Heart right ventricle (tissue), 16 donors: ENCODE data around the gene FIP1L1. TPM values are rescaled to one million over a fixed set of nuclear protein-coding genes. Genes with fewer than 3 reads are reported as not detected.

Experiments
- ATAC-seq, 8 donors: fragments of 200-7000 bp; cut with Tn5 transposase; one replicate each; pipeline ENCODE4 v1.9.1; 2020; ENCODE audit warnings: mild to moderate bottlenecking in 8 of 8, moderate library complexity in 8 of 8, moderate number of reproducible peaks in 1 of 8
- DNase-seq, 2 donors: peaks; one replicate each; pipeline ENCODE4 v3.0.0-alpha.2; 2020
- H3K27ac ChIP-seq, 10 donors: fragments of 200-600 bp; sonication (generic) in 2 of 10; one replicate each; pipeline versions ENCODE4 v1.5.0 to v1.8.0; 2020 to 2022; ENCODE audit warnings: mild to moderate bottlenecking in 3 of 10
- H3K27me3 ChIP-seq, 7 donors: fragments of 200-600 bp; one replicate each; pipeline ENCODE4 v1.8.0; 2021 to 2022; ENCODE audit warnings: mild to moderate bottlenecking in 2 of 7
- H3K36me3 ChIP-seq, 9 donors: fragments of 200-600 bp; sonication (generic) in 1 of 9; one replicate each; pipeline versions ENCODE4 v1.5.0 to v1.8.0; 2020 to 2022; ENCODE audit warnings: mild to moderate bottlenecking in 2 of 9
- H3K4me1 ChIP-seq, 9 donors: fragments of 200-600 bp; sonication (generic) in 1 of 9; one replicate each; pipeline versions ENCODE4 v1.5.0 to v1.8.0; 2020 to 2022; ENCODE audit warnings: mild to moderate bottlenecking in 4 of 9
- H3K4me3 ChIP-seq, 10 donors: fragments of 200-600 bp; sonication (generic) in 2 of 10; one replicate each; pipeline versions ENCODE4 v1.5.0 to v1.8.0; 2020 to 2022; ENCODE audit warnings: mild to moderate bottlenecking in 7 of 10, moderate library complexity in 2 of 10
- H3K9me3 ChIP-seq, 11 donors: fragments of 200-600 bp in 10 of 11; sonication (generic) in 2 of 11; one replicate each; pipeline versions ENCODE4 v1.5.0 to v1.8.0; 2013 to 2022; ENCODE audit warnings: mild to moderate bottlenecking in 2 of 11, control low read depth in 1 of 11, moderate library complexity in 1 of 11
- CTCF ChIP-seq, 9 donors: fragments of 200-600 bp; sonication (generic) in 2 of 9; IDR thresholded peaks; one replicate each; pipeline versions ENCODE4 v1.5.0 to v1.8.0; 2021 to 2022; ENCODE audit warnings: antibody characterized with exemption in 9 of 9, mild to moderate bottlenecking in 5 of 9, moderate library complexity in 1 of 9
- WGBS, 2 donors: extraction: QIAGEN DNeasy Blood & Tissue Kit; methylation state at CpG; one replicate each; pipeline ENCODE4 v1.1.7; 2013; ENCODE audit warnings: inconsistent platforms in 1 of 2; 5-methylcytosine and 5-hydroxymethylcytosine counted together
- intact Hi-C, 10 donors: fragments of 100-400 bp; cut with DNase I; formaldehyde crosslinking; loops; one replicate each; pipeline versions ENCODE4 v1.11.1 to v1.14.2; 2022
- polyA plus RNA-seq, 2 donors: library from polyadenylated mRNA; stranded (reverse); fragments of 200-250 nt; gene quantifications; one replicate each; pipeline ENCODE4 v1.2.3, GENCODE V29; 2013
- total RNA-seq, 10 donors: library from RNA; stranded (reverse); fragmentation: NEBNext Ultra II Directional in 3 of 10; extraction: Animal tissue kit (Norgen Biotek cat#: 25700) in 3 of 10; gene quantifications; one replicate each; pipeline versions ENCODE4 v1.2.1 to v1.2.4, GENCODE V29; 2021 to 2023
- donor health status: Arrhythmogenic right ventricular cardiomyopathy.
- donor health status: ischemic (EF 13 %, LVEDD 7.1; RV severe dilation, severe dysfunction).
- donor health status: healthy with polysubstance abuse.
- donor health status: DM: no; HTN: yes; CAD: no.
- donor health status: DM: no; HTN: no; CAD: no.
- donor health status: ischemic (EF 25% LVEDD 6.9; RV normal size, moderate dysfunction).
- donor health status: ischemic (EF 25% LVEDD 5.7; RV mildly dilated, moderate dysfunction).
- donor health status: healthy.
- donor health status: DM: yes; HTN: yes; CAD: no.
- donor health status: Ischemic cardiomyopathy.
- donor health status: ischemic (EF 35%, LVEDD 5.7; RV mildly dilated, moderate dysfunction).
- donor health status: nonischemic (EF 11% LVEDD 7.7; RV severe dilation, severe dysfunction).
- donor health status: DM: yes; HTN: yes; CAD: no.
- donor health status: PGD.
- donor health status: ischemic (EF 29% LVEDD 5.4; RV normal size, mild dysfunction).
- donor health status: nonischemic (EF 23%, LVEDD 6.1; RV moderate dilation, normal function).

The FIP1L1 gene
- total and polyA plus RNA-seq, 12 donors = 26.9 to 47.0 (median 29.7) TPM

- WGBS, 2 donors = 92 to 97% methylated on average over 1 of the region's 1 CpG
- no peak overlapping the region for H3K27ac ChIP-seq
These were observed 58.8 kb downstream of the FIP1L1 start for GRCh38 chr4:53436251-53436650.

GRCh38 chr4:53441564-53441963 lies 64.1 kb downstream of the FIP1L1 start:
- ATAC-seq (no peak), DNase-seq (no peak)
- intact Hi-C loops = no loop called here
- no peaks in the 10 kb centered on the region for H3K27me3 ChIP-seq
- TF ChIP-seq CTCF (IDR thresholded peaks at IDR 0.05) = no peak
- H3K4me3 ChIP-seq = no peak overlapping the region
- H3K9me3 ChIP-seq = no peaks in the 10 kb centered on the region
- H3K27ac ChIP-seq = no peak overlapping the region
- WGBS, 2 donors = 75 to 89% methylated on average over 1 of the region's 1 CpG
- H3K36me3 ChIP-seq = peaks cover 0 to 97% (median 16%) of the 10 kb centered on the region in 9 donors
- no peaks in the 10 kb centered on the region for H3K4me1 ChIP-seq

More at GRCh38 chr4:53436251-53436650, 58.8 kb downstream of the FIP1L1 start:
- no peak overlapping the region for H3K4me3 ChIP-seq
- no peaks in the 10 kb centered on the region for H3K4me1 ChIP-seq
- intact Hi-C loops = no loop called here
- ATAC-seq (no peak), DNase-seq (no peak)
- no peaks in the 10 kb centered on the region for H3K27me3 ChIP-seq
- H3K36me3 ChIP-seq = peaks cover 0 to 89% (median 0%) of the 10 kb centered on the region in 9 donors
- no peaks in the 10 kb centered on the region for H3K9me3 ChIP-seq
- TF ChIP-seq CTCF (IDR thresholded peaks at IDR 0.05) = no peak

- no peak for TF ChIP-seq CTCF (IDR thresholded peaks at IDR 0.05)
- H3K27ac ChIP-seq = no peak overlapping the region
- peaks cover 0 to 79% (median 16%) of the 10 kb centered on the region in 9 donors for H3K36me3 ChIP-seq
- ATAC-seq (no peak), DNase-seq (no peak)
- 95 to 99% methylated on average over 2 of the region's 2 CpGs for WGBS, 2 donors
- intact Hi-C loops = no loop called here
- no peak overlapping the region for H3K4me3 ChIP-seq
- no peaks in the 10 kb centered on the region for H3K9me3 ChIP-seq
- no peaks in the 10 kb centered on the region for H3K4me1 ChIP-seq
- H3K27me3 ChIP-seq = no peaks in the 10 kb centered on the region
These were observed 67.5 kb downstream of the FIP1L1 start for GRCh38 chr4:53444954-53445353.

- DNase-seq (no peak), ATAC-seq (no peak)
- 89 to 93% methylated on average over 3 of the region's 3 CpGs for WGBS, 2 donors
- H3K9me3 ChIP-seq = no peaks in the 10 kb centered on the region
- H3K36me3 ChIP-seq = peaks cover 0 to 78% (median 25%) of the 10 kb centered on the region in 9 donors
- intact Hi-C loops = no loop called here
- no peak overlapping the region for H3K27ac ChIP-seq
- no peak for TF ChIP-seq CTCF (IDR thresholded peaks at IDR 0.05)
- H3K27me3 ChIP-seq = no peaks in the 10 kb centered on the region
- H3K4me1 ChIP-seq = peaks cover 0 to 7% (median 0%) of the 10 kb centered on the region in 9 donors
- no peak overlapping the region for H3K4me3 ChIP-seq
These were observed 73.3 kb downstream of the FIP1L1 start for GRCh38 chr4:53450773-53451172.
